HG02798 (cell line): Measurements from ENCODE around the gene ADGRF5.

Experiments used
- ATAC-seq: cut with Tn5 transposase; IDR thresholded peaks from one replicate; pipeline ENCODE4 v1.9.1; 2021; ENCODE audit warnings: mild to moderate bottlenecking; ENCODE audit not compliant: unreplicated experiment, poor library complexity

Gene ADGRF5

GRCh38 chr6:46921731-46922130 lies at the start of gene ADGRF5:
Gene ADGRF5, minus strand, starts transcription at chr6:46921938. Its CDS starts 15,176 bp downstream, at chr6:46906762.
- ATAC-seq = no peak

- no peak for ATAC-seq
Observed at GRCh38 chr6:46969206-46969605, 47.5 kb upstream of the ADGRF5 start.

- no peak for ATAC-seq
Observed at GRCh38 chr6:46967826-46968349, 46.1 kb upstream of the ADGRF5 start.

GRCh38 chr6:46964716-46965519 lies 43.2 kb upstream of the ADGRF5 start:
- no peak for ATAC-seq

- ATAC-seq = no peak
Observed at GRCh38 chr6:46963626-46964025, 41.9 kb upstream of the ADGRF5 start.

GRCh38 chr6:46963039-46963438 lies 41.3 kb upstream of the ADGRF5 start:
- ATAC-seq = no peak

- ATAC-seq = no peak
Observed at GRCh38 chr6:46961711-46962110, 40.0 kb upstream of the ADGRF5 start.

- ATAC-seq = no peak
Observed at GRCh38 chr6:46961232-46961631, 39.5 kb upstream of the ADGRF5 start.

GRCh38 chr6:46959419-46959818 lies 37.7 kb upstream of the ADGRF5 start:
- no peak for ATAC-seq

GRCh38 chr6:46956409-46956808 lies 34.7 kb upstream of the ADGRF5 start:
- ATAC-seq = no peak

GRCh38 chr6:46954837-46955451 lies 33.2 kb upstream of the ADGRF5 start:
- ATAC-seq = no peak

GRCh38 chr6:46953921-46954320 lies 32.2 kb upstream of the ADGRF5 start:
- ATAC-seq = no peak

GRCh38 chr6:46949632-46950280 lies 28.0 kb upstream of the ADGRF5 start:
- no peak for ATAC-seq

- no peak for ATAC-seq
Observed at GRCh38 chr6:46948699-46949098, 27.0 kb upstream of the ADGRF5 start.

- ATAC-seq = no peak
Observed at GRCh38 chr6:46947497-46947896, 25.8 kb upstream of the ADGRF5 start.

- ATAC-seq = no peak
Observed at GRCh38 chr6:46940433-46941226, 18.9 kb upstream of the ADGRF5 start.

GRCh38 chr6:46937642-46938041 lies 15.9 kb upstream of the ADGRF5 start:
- no peak for ATAC-seq

- ATAC-seq = no peak
Observed at GRCh38 chr6:46935687-46936086, 13.9 kb upstream of the ADGRF5 start.

GRCh38 chr6:46933751-46934150 lies 12.0 kb upstream of the ADGRF5 start:
- no peak for ATAC-seq

- no peak for ATAC-seq
Observed at GRCh38 chr6:46932526-46933319, 11.0 kb upstream of the ADGRF5 start.
